GM12865 (cell line): ENCODE results near the gene TPK1.

Source experiments
- DNase-seq: peaks from one replicate; pipeline ENCODE4 v3.0.0; 2010; ENCODE audit warnings: low read depth
- H3K4me3 ChIP-seq: 2 replicates; pipeline ENCODE4 v1.5.1; 2011; ENCODE audit warnings: mild to moderate bottlenecking, low read depth, low read length, control low read depth
- CTCF ChIP-seq: IDR thresholded peaks from 2 replicates; pipeline ENCODE4 v1.5.1; 2011; ENCODE audit warnings: low read length, control low read depth, low read depth, inconsistent platforms; ENCODE audit not compliant: insufficient read depth; ENCODE audit errors: missing control alignments

Gene TPK1

GRCh38 chr7:144842377-144842851, 6.6 kb upstream of the TPK1 start:
- no peak overlapping the region for H3K4me3 ChIP-seq
- peak; percentile 66 for DNase-seq
- TF ChIP-seq CTCF: no peak

- TF ChIP-seq CTCF: no peak
- no peak overlapping the region; the same call in 1 of the 2 replicates for H3K4me3 ChIP-seq
- no peak for DNase-seq
Measured at GRCh38 chr7:144836545-144836842, 641 bp upstream of the TPK1 start.

GRCh38 chr7:144835155-144835611, 670 bp downstream of the TPK1 start:
- no peak for TF ChIP-seq CTCF
- H3K4me3 ChIP-seq: peak overlapping the region; percentile 94
- peak; percentile 64 for DNase-seq

- peak overlapping the region; percentile 94 for H3K4me3 ChIP-seq
- TF ChIP-seq CTCF: no peak
- DNase-seq: peak; percentile 77
Measured at GRCh38 chr7:144834641-144835144, 1.2 kb downstream of the TPK1 start.

- H3K4me3 ChIP-seq: no peak overlapping the region
- DNase-seq: no peak
- TF ChIP-seq CTCF: no peak
Measured at GRCh38 chr7:144830811-144831210, 5.0 kb downstream of the TPK1 start.

GRCh38 chr7:144830024-144830785, 5.6 kb downstream of the TPK1 start:
- no peak for TF ChIP-seq CTCF
- no peak overlapping the region for H3K4me3 ChIP-seq
- no peak for DNase-seq
